Measurements from ENCODE around the gene SARNP. TPM values are rescaled to one million over a fixed set of nuclear protein-coding genes. Genes with fewer than 3 reads are reported as not detected.
"Not testable (repeated sequence)": the region's sequence is repeated elsewhere in the genome, so short reads cannot be mapped to it uniquely, and the experiment has no call there.

The SARNP gene
- total RNA-seq, 1 donor from 2014 or later = 69.9 TPM

- intact Hi-C loops (cut with micrococcal nuclease) = loop anchor here (1.0 kb wide), 1 partner anchor 58 kb away; no protein-coding TSS in a partner anchor
Measured at GRCh38 chr12:55797550-55797949, 20.0 kb downstream of the SARNP start.

DNA sequence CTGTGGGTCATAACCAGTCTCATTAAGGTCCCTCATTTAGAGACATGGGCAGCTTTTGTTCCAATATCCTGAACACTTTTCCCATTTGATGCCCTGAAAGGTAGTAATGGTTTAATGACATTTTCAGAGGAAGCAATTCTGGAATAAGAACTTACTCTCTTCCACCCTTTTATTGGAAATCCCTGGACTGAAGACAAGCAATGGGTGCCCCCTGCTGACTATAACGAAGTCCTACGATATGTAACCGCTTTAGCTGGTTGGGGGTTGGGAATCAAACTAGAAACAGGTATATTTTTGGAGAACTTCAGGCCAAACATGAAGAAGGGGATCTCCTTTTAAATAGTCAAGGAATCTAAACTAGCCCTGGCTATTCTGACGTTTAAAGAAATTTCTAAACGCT, 20.5 kb downstream of the SARNP start:
- intact Hi-C loops (cut with micrococcal nuclease) = loop anchor here (1.0 kb wide), 1 partner anchor 58 kb away; no protein-coding TSS in a partner anchor

DNA sequence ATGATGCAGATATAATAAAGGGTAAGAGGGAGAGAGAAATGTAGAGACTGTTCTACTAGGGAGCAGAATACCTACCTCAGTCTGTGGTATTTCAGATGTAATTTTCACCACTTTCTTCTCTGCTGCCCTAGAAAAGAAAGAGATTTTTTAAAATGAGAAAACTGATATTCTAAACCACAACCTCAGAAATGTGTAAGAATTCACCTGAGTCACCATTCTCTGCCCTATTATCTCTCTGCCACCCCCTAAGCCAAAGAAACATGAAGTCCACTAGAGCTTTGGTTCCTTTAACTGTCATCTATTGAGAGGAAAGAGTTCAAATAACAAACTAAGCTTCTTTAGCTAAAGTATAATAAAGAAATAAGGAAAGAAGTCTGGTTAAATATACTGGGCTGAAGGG, 21.6 kb downstream of the SARNP start:
- intact Hi-C loops (cut with micrococcal nuclease) = no loop called here

- intact Hi-C loops (cut with micrococcal nuclease) = no loop called here
Measured at GRCh38 chr12:55789893-55790292, 27.6 kb downstream of the SARNP start.

DNA sequence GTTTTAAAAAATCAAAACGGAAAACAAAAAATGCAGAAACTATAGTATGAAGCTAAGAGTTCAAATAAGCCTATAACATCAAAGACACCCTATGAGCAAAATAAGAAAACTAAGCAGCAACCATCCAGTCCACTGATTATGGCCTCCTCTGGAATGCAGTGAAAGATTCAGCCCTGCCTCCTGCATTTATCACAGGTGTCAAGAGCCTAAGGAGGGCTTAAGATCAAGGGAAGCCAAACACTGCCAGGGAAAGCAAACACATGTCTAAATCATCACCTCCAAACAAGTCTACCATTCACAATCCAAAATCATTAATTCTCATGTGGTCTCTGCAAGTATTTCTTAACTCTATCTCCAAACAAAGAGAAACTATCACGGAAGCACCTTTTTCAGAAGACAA, 28.4 kb downstream of the SARNP start:
- intact Hi-C loops (cut with micrococcal nuclease) = no loop called here

DNA sequence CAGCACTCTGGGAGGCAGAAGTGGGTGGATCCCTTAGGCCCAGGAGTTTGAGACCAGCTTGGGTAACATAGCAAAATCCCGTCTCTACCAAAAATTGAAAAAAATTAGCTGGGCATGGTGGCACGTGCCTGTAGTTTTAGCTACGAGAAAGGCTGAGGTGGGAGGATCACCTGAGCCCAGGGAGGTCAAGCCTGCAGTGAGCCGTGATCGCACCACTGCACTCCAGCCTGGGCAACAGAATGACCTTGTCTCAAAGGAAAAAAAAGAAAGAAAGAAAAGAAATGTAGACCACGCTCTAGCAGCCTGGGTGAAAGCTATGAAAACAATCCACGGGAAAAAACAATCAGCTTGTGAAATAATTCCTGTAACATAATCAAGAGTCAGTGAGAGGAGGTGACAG, 29.0 kb downstream of the SARNP start:
- intact Hi-C loops (cut with micrococcal nuclease) = no loop called here

GRCh38 chr12:55780685-55781084, 36.8 kb downstream of the SARNP start:
- intact Hi-C loops (cut with micrococcal nuclease) = no loop called here

DNA sequence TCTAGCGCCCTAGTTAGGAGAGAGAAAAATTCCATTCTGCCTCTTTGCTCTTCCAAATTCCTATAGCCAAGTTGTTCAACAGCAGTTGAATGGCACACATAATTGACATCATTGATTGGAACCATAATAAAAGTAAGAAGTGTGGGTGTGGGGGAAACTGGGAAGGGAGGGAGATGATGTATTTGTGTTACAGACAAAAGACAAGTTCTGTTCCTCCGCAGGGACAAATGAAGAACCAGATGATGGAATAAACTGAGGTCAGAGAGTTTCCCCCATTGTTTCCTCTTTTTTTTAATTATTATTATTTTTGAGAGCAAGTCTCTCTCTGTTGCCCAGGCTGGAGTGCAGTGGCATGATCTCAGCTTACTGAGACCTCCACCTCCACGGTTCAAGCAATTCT, 39.7 kb downstream of the SARNP start:
- intact Hi-C loops (cut with micrococcal nuclease) = no loop called here

GRCh38 chr12:55771736-55772135, 45.8 kb downstream of the SARNP start:
- intact Hi-C loops (cut with micrococcal nuclease) = no loop called here

GRCh38 chr12:55767156-55767555, 50.4 kb downstream of the SARNP start:
- intact Hi-C loops (cut with micrococcal nuclease) = no loop called here

GRCh38 chr12:55765736-55766290, 51.7 kb downstream of the SARNP start:
- intact Hi-C loops (cut with micrococcal nuclease) = no loop called here

- intact Hi-C loops (cut with micrococcal nuclease) = no loop called here
Measured at GRCh38 chr12:55762646-55763045, 54.9 kb downstream of the SARNP start.

GRCh38 chr12:55760663-55761062, 56.9 kb downstream of the SARNP start:
- intact Hi-C loops (cut with micrococcal nuclease) = no loop called here

DNA sequence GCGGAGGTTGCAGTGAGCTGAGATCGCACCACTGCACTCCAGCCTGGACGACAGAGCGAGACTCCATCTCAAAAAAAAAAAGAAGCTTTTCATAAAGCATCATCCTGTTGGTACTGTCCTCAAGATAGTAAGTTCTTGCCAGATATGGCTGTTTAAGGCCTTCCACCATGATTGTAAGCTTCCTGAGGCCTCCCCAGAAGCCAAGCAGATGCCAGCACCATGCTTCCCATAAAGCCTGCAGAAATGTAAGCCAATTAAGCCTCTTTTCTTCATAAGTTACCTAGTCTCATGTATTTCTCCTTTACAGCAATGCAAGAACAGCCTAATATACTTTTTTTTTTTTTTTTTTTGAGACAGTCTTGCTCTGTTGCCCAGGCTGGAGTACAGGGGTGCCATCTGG, 58.9 kb downstream of the SARNP start:
- intact Hi-C loops (cut with micrococcal nuclease) = not testable (repeated sequence)

GRCh38 chr12:55757701-55758100, 59.8 kb downstream of the SARNP start:
- intact Hi-C loops (cut with micrococcal nuclease) = no loop called here

GRCh38 chr12:55755246-55755645, 62.3 kb downstream of the SARNP start:
- intact Hi-C loops (cut with micrococcal nuclease) = no loop called here

DNA sequence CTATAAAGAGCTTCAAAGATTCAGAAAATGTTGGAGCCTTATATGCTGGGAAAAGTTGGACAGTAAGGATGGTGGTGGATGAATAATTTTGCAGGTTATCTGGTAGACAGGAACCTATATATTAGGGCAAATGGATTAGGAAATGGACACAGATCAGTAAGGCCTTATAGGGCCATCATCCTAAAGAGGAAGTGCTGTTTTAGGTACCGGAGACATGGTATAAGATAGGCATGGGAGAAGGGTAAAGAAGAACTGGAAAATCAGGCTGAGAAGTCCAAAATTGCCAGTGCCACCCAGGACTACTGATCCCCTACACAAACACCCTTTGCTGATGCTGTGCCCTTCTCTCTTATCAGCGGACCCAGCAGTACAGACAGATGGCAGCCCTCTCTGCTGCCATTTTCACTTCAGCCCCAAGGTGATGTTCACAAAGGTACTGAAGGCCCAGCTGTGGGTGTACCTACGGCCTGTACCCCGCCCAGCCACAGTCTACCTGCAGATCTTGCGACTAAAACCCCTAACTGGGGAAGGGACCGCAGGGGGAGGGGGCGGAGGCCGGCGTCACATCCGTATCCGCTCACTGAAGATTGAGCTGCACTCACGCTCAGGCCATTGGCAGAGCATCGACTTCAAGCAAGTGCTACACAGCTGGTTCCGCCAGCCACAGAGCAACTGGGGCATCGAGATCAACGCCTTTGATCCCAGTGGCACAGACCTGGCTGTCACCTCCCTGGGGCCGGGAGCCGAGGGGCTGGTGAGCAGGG, 69.1 kb downstream of the SARNP start:
- intact Hi-C loops (cut with micrococcal nuclease) = no loop called here

DNA sequence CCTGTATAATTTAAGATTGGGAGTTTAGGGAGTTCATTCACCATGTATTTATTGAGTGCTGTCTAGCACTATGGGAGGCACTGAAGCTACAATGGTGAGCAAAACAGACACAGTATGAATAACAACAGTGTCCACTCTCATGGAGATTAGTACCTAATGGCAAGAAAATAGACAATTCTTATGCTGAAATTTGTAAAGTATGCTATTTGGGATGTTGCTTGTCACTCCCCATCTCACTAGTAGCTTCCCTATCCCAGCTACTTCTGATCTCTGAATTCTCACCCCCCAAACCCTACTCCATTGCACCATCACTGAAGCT, 70.7 kb downstream of the SARNP start:
- intact Hi-C loops (cut with micrococcal nuclease) = no loop called here

DNA sequence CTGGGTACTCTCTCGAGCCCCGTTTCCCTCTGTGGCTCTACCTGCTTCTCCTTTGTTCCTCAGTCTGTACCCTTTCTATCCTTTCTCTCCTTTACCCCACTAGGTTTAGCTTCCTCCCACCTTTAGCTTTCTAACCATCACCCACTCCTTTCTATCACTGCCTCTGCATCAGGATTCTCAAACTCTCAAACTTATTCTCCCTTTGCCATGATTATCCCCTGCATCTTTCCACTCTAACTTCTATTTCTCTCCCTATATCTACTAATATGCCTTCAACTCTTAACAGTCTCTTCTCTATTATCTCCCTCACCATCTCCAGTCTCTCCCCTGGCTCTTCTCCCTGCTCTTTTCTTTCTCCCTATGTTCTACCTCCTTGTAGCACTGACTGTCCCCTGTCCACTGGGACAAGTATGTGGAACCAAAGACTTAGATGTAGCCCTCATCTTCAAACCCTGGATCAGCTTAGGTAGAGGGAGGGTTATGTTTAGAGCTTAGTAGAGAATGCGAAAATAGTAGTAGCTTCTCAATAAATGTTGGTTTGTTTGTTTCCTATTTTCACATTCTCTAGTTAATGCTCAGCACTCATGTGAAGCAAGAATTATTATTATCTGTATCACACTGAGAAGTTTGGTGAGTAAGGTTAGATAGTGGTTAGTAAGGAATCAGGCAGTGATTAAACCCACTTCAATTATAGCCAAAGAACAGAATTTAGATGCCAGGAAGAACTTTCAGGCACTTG, 71.2 kb downstream of the SARNP start:
- intact Hi-C loops (cut with micrococcal nuclease) = no loop called here

DNA sequence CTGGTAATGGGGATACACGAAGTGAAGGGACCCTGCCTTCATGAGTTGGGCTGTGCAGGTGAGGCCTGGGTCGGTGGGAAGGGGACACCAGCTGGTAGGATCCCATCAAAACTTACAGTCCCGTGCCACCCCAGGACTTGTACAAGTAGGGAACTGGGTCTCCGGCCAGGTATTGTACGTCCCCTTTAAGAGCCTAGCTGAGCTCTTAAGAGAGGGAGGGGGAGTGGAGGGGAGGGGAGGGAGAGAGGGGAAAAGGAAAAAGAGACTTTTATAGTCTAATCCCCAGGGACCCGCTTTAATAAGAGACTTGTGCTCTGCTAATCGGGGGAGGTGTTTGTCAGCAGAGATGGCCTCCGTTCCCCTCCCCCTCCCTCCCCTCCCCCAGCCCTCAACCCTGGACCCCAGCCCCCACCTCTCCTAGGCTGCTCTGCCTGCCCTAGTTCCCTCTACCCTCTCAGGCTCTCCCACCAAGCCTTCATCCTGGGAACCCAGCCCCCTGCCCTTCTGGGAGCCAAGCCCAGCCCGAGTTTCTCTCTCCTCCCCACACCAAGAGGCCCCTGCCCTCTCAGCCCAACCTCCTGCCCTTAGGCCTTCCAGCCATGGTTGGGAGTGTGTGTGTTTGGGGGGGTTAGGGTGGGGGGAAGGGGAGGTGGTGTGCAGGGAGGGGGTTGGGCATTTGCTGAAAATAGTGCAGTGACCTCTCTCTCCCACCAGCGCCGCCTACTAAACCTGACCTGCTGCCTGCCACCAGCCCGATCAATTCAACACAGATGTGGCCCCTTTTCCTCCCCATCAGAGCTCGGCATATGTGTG, 72.0 kb downstream of the SARNP start:
- intact Hi-C loops (cut with micrococcal nuclease) = no loop called here

DNA sequence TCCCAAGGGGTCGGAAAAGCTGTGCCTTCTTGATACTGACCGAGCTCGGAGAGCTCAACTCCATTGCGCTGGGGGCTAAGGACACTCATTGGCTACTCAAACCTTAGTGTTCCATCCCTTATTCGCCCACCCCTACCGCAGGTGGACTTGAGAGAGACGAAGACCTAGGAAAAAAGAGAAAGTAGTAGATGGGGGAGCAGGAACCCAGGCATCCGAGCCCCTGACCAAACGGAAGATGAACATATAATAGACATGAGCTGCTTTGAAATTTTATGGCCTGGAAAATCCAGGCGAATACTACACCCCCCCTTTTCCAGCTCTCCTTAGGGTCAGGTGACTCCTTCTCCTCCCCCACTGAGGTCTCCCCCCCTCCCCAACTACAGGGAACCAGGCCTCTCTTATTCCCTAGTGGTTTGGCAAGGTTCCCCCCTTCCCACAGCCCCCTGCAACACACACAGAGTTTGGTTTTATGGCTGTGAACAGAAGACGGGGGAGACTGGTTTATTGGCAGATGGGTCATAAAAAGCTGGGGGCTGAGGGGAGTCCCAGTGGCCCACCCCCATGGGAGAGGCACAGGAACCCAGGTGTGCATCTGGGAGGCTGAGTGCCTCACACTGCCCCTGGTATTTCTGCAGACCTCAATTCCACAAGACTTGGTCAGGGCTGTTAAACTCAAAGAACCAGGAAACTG, 73.0 kb downstream of the SARNP start:
- intact Hi-C loops (cut with micrococcal nuclease) = no loop called here
